ENCODE results near the gene LRP11. TPM values are rescaled to one million over a fixed set of nuclear protein-coding genes. Genes with fewer than 3 reads are reported as not detected.
"Not testable (repeated sequence)": the region's sequence is repeated elsewhere in the genome, so short reads cannot be mapped to it uniquely, and the experiment has no call there.

LRP11 gene
- total RNA-seq, 1 donor from 2014 or later = 2.2 TPM

DNA sequence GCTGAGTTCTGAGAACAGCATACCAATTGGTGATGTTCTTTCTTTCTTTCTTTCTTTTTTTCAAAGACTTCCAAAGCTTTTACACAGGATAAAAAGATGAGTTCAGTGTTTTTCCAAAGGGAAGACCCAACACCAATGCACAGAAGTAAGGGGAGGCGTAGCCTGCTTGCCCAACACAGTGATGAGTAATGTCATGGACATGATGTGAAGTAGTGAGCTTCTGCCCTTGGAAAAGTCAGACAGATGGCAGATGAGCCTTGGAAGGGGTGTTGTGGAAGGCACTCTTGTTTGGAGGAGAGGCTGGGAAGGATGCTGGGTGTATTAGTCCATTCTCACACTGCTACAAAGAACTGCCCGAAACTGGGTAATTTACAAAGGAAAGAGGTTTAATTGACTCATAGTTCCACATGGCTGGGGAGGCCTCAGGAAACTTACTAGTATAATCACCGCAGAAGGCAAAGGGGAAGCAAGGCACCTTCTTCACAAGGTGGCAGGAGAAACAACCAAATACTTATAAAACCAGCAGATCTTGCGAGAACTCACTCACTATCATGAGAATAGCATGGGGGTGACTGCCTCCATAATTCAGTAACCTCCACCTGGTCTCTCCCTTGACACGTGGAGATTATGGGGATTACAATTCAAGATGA is 12.6 kb downstream of the LRP11 start:
- H3K9me3 ChIP-seq (ENCODE audit: low read depth) = no peaks in the 10 kb centered on the region
- H3K27me3 Mint-ChIP-seq (ENCODE audit: insufficient read depth, low read depth) = peaks cover 2% of the 10 kb centered on the region
- no peaks in the 10 kb centered on the region for H3F3A ChIP-seq (ENCODE audit: low read depth)
- peaks cover 13% of the 10 kb centered on the region for H3K36me3 Mint-ChIP-seq
- H3K4me3 ChIP-seq = no peak overlapping the region
- H3K36me3 ChIP-seq = no peaks in the 10 kb centered on the region
- no peak overlapping the region for H3K4me3 Mint-ChIP-seq
- H3K4me1 Mint-ChIP-seq = peaks cover 13% of the 10 kb centered on the region
- no peaks in the 10 kb centered on the region for H4K20me1 ChIP-seq (ENCODE audit: low read depth)
- H3K4me1 ChIP-seq = no peaks in the 10 kb centered on the region
- no peak for DNase-seq (ENCODE audit: low spot score)
- H3K9ac ChIP-seq = no peak overlapping the region
- no peaks in the 10 kb centered on the region for H3K27me3 ChIP-seq
- no peak overlapping the region for H3K27ac ChIP-seq
- no peaks in the 10 kb centered on the region for H3K9me3 Mint-ChIP-seq
- H2AFZ ChIP-seq (replicated peaks) = no peak overlapping the region
- H3K27ac Mint-ChIP-seq = no peak overlapping the region
- H3K4me2 ChIP-seq = no peak overlapping the region
- no peaks in the 10 kb centered on the region for H3K79me2 ChIP-seq (ENCODE audit: low read depth)
- TF ChIP-seq, protein P1, sequence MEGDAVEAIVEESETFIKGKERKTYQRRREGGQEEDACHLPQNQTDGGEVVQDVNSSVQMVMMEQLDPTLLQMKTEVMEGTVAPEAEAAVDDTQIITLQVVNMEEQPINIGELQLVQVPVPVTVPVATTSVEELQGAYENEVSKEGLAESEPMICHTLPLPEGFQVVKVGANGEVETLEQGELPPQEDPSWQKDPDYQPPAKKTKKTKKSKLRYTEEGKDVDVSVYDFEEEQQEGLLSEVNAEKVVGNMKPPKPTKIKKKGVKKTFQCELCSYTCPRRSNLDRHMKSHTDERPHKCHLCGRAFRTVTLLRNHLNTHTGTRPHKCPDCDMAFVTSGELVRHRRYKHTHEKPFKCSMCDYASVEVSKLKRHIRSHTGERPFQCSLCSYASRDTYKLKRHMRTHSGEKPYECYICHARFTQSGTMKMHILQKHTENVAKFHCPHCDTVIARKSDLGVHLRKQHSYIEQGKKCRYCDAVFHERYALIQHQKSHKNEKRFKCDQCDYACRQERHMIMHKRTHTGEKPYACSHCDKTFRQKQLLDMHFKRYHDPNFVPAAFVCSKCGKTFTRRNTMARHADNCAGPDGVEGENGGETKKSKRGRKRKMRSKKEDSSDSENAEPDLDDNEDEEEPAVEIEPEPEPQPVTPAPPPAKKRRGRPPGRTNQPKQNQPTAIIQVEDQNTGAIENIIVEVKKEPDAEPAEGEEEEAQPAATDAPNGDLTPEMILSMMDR (IDR thresholded peaks at IDR 0.05) = no peak
- TF ChIP-seq EZH2phosphoT487 (IDR thresholded peaks at IDR 0.05) (no peak), EZH2 (IDR thresholded peaks at IDR 0.05) (no peak)

DNA sequence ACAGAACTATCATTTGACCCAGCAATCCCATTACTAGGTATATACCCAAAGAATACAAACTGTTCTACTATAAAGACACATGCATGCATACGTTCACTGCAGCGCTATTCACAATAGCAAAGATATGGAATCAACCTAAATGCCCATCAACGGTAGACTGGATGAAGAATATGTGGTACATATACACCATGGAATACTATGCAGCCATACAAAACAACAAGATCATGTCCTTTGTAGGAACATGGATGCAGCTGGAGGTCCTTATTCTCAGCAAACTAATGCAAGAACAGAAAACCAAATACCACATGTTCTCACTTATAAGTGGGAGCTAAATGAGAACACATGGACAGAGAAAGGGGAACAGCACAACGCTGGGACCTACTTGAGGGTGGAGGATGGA is 15.8 kb downstream of the LRP11 start:
- not testable (repeated sequence) for H3K27me3 Mint-ChIP-seq (ENCODE audit: insufficient read depth, low read depth); H3K9me3 ChIP-seq (ENCODE audit: low read depth); H3K9me3 Mint-ChIP-seq; H3K9ac ChIP-seq; H3K4me1 ChIP-seq; H3K36me3 ChIP-seq; H3K4me3 ChIP-seq; H2AFZ ChIP-seq (replicated peaks); H3K27ac Mint-ChIP-seq; DNase-seq (ENCODE audit: low spot score); H3K27me3 ChIP-seq; H3K27ac ChIP-seq; H3K4me2 ChIP-seq; H3F3A ChIP-seq (ENCODE audit: low read depth); H3K4me1 Mint-ChIP-seq; H4K20me1 ChIP-seq (ENCODE audit: low read depth); H3K79me2 ChIP-seq (ENCODE audit: low read depth); H3K4me3 Mint-ChIP-seq
- peaks cover 13% of the 10 kb centered on the region for H3K36me3 Mint-ChIP-seq

DNA sequence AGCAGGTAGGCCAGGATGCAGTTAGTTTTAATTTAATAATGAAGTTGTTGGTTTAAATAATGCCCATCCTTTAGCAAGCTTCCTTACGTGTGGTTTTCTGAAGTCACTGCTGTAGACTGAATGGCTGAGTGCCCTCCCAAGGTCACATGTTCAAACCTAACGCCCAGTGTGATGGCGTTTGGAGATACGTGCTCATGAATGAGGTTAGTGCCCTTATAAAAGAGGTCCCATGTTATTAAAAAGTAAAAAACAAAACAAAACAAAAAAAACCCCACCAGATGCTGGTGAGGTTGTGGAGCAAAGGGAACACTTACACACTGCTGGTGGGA is 16.3 kb downstream of the LRP11 start:
- Histone ChIP-seq H3K27me3 (no peaks in the 10 kb centered on the region), H3K4me1 (no peaks in the 10 kb centered on the region), H2AFZ (replicated peaks) (no peak overlapping the region), H4K20me1 (ENCODE audit: low read depth) (no peaks in the 10 kb centered on the region), H3K4me2 (no peak overlapping the region), H3K79me2 (ENCODE audit: low read depth) (no peaks in the 10 kb centered on the region), H3K27ac (no peak overlapping the region), H3K9me3 (ENCODE audit: low read depth) (no peaks in the 10 kb centered on the region), H3F3A (ENCODE audit: low read depth) (no peaks in the 10 kb centered on the region), H3K36me3 (no peaks in the 10 kb centered on the region), H3K4me3 (no peak overlapping the region), H3K9ac (no peak overlapping the region)
- H3K27ac Mint-ChIP-seq = no peak overlapping the region
- TF ChIP-seq, protein P1 (IDR thresholded peaks at IDR 0.05) = no peak
- TF ChIP-seq EZH2phosphoT487 (IDR thresholded peaks at IDR 0.05) (no peak), EZH2 (IDR thresholded peaks at IDR 0.05) (no peak)
- peaks cover 6% of the 10 kb centered on the region for H3K4me1 Mint-ChIP-seq
- peaks cover 13% of the 10 kb centered on the region for H3K36me3 Mint-ChIP-seq
- H3K9me3 Mint-ChIP-seq = no peaks in the 10 kb centered on the region
- H3K4me3 Mint-ChIP-seq = no peak overlapping the region
- H3K27me3 Mint-ChIP-seq (ENCODE audit: insufficient read depth, low read depth) = peaks cover 1% of the 10 kb centered on the region
- DNase-seq (ENCODE audit: low spot score) = no peak

DNA sequence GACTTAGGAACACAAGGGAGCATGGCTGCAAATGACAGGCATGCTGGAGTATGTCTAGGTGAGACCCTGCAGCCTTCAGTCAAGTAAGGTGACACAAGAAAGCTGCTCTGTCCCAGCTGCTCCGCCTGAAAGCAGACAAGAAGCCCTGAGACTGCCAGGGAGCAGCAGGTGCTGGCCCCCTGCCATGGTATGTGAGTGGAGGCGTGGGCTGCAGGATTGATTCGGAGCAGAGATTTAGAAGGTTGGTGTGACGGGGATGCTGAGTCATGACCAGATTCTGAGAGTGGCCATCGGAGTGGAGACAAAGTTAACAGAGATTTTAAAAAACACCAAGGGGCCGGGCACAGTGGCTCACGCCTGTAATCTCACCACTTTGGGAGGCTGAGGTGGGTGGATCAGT is 17.8 kb downstream of the LRP11 start:
- Histone ChIP-seq H2AFZ (replicated peaks) (no peak overlapping the region), H3K36me3 (no peaks in the 10 kb centered on the region), H3K27me3 (no peaks in the 10 kb centered on the region), H3K4me1 (no peaks in the 10 kb centered on the region), H3F3A (ENCODE audit: low read depth) (no peaks in the 10 kb centered on the region), H3K9ac (no peak overlapping the region), H3K4me3 (no peak overlapping the region), H3K27ac (no peak overlapping the region), H3K4me2 (no peak overlapping the region), H3K79me2 (ENCODE audit: low read depth) (no peaks in the 10 kb centered on the region), H3K9me3 (ENCODE audit: low read depth) (no peaks in the 10 kb centered on the region), H4K20me1 (ENCODE audit: low read depth) (no peaks in the 10 kb centered on the region)
- H3K27ac Mint-ChIP-seq = no peak overlapping the region
- H3K9me3 Mint-ChIP-seq = no peaks in the 10 kb centered on the region
- H3K4me1 Mint-ChIP-seq = peaks cover 6% of the 10 kb centered on the region
- H3K4me3 Mint-ChIP-seq = no peak overlapping the region
- no peak for TF ChIP-seq EZH2 (IDR thresholded peaks at IDR 0.05)
- TF ChIP-seq, protein P1 (IDR thresholded peaks at IDR 0.05) = no peak
- DNase-seq (ENCODE audit: low spot score) = no peak
- H3K36me3 Mint-ChIP-seq = peaks cover 11% of the 10 kb centered on the region
- no peaks in the 10 kb centered on the region for H3K27me3 Mint-ChIP-seq (ENCODE audit: insufficient read depth, low read depth)

Measured in neural progenitor cell (in vitro differentiated cells).